ENCODE measurements around the gene KCNK13.

DNA sequence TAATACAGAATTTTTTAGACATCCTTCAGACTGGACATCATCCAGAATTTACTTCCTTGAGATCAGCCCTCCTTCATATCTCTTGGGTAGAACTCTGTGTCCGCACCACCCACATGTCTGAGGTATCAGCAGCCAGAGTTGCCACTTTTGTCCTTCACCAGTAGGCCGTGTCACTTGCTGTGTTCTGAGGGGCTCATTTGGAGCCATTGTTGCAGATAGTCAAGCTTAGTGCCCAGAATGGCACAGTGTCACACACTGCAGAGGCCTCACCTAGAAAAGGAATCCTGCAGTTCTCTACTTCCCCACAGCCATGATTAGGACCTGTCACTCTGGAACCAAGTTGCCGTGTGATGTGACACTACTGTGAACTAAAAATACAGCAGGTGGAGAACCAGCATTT lies 36.9 kb upstream of the KCNK13 start:
- TF ChIP-seq CTCF (IDR thresholded peaks at IDR 0.05; ENCODE audit: insufficient read depth, low read length) = no peak
- TF ChIP-seq POLR2AphosphoS5 (IDR thresholded peaks at IDR 0.05; ENCODE audit: low read depth) = no peak
- no peak for TF ChIP-seq GABPA (IDR thresholded peaks at IDR 0.05; ENCODE audit: low read depth)
